NCI-H1694 (cell line): Measurements from ENCODE around the gene NFKBIB.
"Not testable (repeated sequence)": the region's sequence is repeated elsewhere in the genome, so short reads cannot be mapped to it uniquely, and the experiment has no call there.

ENCODE experiments used
- DNase-seq: peaks from one replicate; lab custom pipeline; 2025; lab: John Stamatoyannopoulos, UW

NFKBIB gene

DNA sequence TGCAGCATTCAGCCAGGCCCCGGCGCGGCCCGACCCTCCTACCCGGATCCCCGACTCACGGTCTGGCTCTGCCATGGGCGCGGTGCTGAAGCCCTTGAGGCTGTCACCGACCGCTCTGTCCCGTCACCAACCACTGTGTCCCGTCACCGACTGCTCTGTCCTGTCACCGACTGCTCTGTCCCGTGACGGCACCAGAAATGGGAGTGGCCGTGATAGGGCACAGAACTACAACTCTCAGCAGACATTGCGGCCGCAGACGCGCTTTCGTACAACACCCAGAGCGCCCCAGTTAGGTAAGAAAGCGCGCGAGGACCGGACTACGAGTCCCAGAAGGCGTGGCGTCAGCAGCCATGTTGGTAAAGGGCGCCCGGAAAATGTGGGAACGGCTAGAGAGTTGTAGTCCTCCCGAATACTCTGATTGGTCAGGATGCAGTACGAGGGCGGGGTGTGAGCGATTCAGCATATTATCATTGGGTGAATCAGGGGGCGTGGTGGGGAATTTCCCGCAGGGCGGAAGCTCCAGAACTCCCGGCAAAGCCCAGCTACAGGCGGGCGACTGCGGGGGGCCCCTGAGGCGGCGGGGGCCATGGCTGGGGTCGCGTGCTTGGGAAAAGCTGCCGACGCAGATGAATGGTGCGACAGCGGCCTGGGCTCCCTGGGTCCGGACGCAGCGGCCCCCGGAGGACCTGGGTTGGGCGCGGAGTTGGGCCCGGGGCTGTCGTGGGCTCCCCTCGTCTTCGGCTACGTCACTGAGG is at the start of gene NFKBIB, which contains the start of gene SIRT2:
NFKBIB (plus strand) TSS at position 523 of the 755 bp plus-strand sequence; CDS start at position 587, 64 bp downstream.
SIRT2 (minus strand) TSS at position 172 of the 755 bp plus-strand sequence; CDS start at position 75, 97 bp downstream.
- DNase-seq, result peak; percentile 100

GRCh38 chr19:38850436-38850975 is 49.3 kb upstream of the NFKBIB start:
- no peak for DNase-seq

DNA sequence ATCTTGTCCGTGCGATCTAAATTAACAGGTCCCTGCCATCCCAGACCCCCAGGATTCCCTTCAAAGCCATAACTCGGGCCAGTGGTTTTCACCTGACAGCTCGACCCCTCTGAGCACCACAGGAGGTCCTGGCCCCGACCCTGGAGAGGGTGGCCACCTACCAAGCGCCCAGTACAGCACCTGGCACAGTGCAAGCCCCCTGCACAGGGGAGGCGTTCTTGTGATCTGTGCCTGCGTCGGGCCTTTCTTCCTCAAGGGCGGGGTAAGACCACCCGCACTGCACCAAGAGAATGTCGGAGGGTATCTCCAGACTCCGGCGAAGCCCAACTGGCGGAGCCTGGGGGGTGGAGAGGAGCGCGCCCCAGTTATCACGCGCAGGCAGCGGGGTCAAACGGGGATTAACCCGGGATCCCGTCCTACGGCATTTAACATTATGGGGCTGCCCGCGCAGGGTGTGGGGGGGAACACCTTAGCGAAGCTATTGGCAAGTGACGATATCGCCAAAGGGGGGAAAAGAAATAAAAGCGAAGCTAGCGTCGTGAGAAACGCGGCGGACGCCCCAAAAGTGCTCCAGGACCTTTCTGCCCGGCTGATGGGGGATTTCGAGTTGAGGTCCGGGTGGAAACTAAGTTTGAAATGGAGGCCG is 48.7 kb upstream of the NFKBIB start:
- DNase-seq, result no peak

GRCh38 chr19:38851622-38852230 is 48.0 kb upstream of the NFKBIB start:
- DNase-seq, result peak; percentile 68

GRCh38 chr19:38852231-38853044 is 47.3 kb upstream of the NFKBIB start:
- DNase-seq, result no peak

DNA sequence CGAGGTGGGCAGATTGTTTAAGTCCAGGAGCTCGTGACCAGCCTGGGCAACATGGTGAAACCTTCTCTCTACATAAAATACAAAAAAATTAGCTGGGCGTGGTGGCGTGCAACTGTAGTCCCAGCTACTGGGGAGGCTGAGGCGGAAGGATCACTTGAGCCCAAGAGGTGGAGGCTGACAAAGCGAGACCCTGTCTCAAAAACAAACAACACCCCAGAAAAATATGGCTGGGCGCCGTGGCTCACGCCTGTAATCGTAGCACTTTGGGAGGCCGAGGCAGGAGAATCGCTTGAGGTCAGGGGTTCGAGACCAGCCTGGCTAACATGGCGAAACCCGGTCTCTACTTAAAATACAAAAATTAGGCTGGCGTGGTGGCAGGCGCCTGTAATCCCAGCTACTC is 46.6 kb upstream of the NFKBIB start:
- DNase-seq, result no peak

GRCh38 chr19:38854961-38855360 is 44.8 kb upstream of the NFKBIB start:
- not testable (repeated sequence) for DNase-seq

DNA sequence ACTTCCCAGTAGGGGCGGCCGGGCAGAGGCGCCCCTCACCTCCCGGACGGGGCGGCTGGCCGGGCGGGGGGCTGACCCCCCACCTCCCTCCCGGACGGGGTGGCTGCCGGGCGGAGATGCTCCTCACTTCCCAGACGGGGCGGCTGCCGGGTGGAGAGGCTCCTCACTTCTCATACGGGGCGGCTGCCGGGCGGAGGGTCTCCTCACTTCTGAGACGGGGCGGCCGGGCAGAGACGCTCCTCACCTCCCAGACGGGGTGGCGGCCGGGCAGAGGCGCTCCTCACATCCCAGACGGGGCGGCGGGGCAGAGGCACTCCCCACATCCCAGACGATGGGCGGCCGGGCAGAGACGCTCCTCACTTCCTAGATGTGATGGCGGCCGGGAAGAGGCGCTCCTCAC is 44.0 kb upstream of the NFKBIB start:
- not testable (repeated sequence) for DNase-seq

DNA sequence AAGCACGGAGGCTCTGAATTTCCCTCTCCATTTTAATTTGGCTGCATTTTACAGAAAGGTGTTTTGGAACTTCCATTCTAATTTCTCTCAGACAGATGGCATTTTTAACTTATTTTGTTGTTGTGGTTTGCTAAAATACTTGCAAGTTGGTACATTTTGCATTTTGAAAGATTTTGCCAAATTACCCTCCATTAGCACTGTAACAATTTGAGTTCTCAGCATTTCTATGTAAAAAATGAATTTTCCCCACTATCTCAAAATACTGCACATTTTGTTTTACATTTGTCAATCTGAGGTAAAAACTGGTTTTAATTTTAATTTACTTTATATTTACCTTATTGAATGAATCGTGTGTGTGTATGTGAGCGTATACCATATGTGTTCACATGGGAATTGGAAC is 43.0 kb upstream of the NFKBIB start:
- DNase-seq, result no peak

DNA sequence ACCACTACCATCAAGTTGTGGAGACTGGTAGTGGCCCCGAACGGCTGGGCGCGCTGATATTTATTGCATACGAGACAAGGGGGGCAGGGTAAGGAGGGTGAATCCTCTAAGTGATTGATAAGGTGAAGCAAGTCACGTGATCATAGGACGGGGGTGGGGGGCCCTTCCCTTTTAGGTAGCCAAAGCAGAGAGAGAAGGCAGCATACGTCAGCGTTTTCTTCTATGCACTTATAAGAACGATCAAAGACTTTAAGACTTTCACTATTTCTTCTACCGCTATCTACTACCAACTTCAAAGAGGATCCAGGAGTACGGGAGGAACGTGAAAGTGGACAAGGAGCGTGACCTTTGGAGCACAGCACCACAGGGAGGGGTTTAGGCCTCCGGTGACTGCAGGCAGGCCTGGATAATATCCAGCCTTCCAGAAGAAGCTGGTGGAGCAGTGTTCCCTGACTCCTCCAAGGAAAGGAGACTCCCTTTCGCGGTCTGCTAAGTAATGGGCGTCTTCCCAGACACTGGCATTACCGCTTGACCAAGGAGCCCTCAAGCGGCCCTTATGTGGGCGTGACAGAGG is 40.1 kb upstream of the NFKBIB start:
- not testable (repeated sequence) for DNase-seq

DNA sequence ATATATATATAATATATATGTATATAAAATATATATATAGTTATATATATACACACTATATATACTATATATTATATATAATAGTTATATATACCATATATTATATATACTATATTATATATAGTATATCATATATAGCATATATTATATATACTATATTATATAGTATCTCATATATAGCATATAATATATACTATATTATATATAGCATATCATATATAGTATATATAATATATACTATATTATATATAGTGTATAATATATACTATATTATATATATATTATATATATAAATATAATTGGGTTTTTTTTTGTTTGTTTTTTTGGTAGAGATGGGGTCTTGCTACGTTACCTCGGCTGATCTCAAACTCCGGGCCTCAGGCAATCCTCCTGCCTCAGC is 38.4 kb upstream of the NFKBIB start:
- no peak for DNase-seq

DNA sequence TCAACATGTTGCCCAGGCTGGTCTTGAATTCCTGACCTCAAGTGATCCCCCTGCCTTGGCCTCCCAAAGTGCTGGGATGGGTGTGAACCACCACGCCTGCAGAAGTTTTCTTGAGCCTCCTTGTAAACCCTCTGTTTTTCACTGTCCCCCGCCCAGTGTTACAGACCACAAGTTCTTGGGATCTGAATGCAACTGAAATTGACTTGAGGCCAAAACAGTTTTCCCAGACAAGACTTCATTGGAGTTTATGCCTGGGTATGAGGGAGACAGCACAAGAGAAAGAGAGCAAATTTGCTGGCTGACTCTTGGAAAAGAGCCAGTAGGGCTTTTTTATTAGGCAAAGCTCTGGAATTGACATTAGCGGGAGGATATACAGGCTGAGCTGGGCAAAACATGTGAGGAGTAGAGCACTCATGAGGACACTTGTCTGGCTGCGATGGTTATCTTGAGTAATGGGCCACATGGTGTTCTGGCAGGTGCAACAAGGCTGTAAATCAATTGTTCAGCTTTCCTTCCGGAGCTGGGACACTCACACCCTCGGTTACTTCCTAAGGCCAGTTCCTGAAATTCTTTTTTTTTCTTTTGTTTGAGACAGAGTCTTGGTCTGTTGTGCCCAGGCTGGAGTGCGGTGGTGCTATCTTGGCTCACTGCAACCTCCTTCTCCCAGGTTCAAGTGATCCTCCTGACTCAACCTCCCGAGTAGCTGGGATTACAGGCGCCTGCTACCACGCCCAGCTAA is 37.3 kb upstream of the NFKBIB start:
- DNase-seq, result peak; percentile 48

- no peak for DNase-seq
Measured at GRCh38 chr19:38867171-38867780, 32.5 kb upstream of the NFKBIB start.

- DNase-seq, result no peak
Measured at GRCh38 chr19:38868551-38868950, 31.2 kb upstream of the NFKBIB start.

GRCh38 chr19:38869160-38869835 is 30.5 kb upstream of the NFKBIB start:
- no peak for DNase-seq

GRCh38 chr19:38869836-38870607 is 29.7 kb upstream of the NFKBIB start:
- no peak for DNase-seq

GRCh38 chr19:38870612-38871011 is 29.2 kb upstream of the NFKBIB start:
- DNase-seq, result no peak

DNA sequence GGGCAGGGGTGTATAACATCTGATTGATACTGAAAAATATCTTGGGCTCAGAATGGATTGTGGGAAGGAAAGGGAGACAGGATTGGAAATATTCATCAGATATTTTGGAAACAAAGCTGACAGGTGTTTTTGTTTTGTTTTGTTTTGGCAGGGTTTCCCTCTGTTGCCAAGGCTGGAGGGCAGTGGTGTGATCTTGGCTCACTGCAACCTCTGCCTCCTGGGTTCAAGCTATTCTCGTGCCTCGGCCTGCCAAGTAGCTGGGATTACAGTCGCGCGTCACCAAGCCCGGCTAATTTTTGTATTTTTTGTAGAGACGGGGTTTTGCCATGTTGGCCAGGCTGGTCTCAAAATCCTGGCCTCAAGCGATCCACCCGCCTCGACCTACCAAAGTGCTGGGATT is 26.4 kb upstream of the NFKBIB start:
- not testable (repeated sequence) for DNase-seq
